Esophagus squamous epithelium (tissue), 4 donors: ENCODE results near the gene TMA7.

Experiments
- POLR2A ChIP-seq, 4 donors: fragments of 450-650 bp; IDR thresholded peaks; one replicate each; pipeline ENCODE4 v1.6.1; 2017; ENCODE audit warnings: antibody characterized with exemption in 4 of 4, mild to moderate bottlenecking in 4 of 4, moderate library complexity in 3 of 4
- TF ChIP-seq, protein P1 (sequence below), 6 experiments: fragments of 450-650 bp in 4 of 6; fragments of 200-600 bp in 2 of 6; sonication (generic) in 2 of 6; IDR thresholded peaks; one replicate each; pipeline ENCODE4 v1.5.1; 2016 to 2019; ENCODE audit warnings: antibody characterized with exemption in 6 of 6, mild to moderate bottlenecking in 4 of 6, moderate library complexity in 4 of 6

DNA sequence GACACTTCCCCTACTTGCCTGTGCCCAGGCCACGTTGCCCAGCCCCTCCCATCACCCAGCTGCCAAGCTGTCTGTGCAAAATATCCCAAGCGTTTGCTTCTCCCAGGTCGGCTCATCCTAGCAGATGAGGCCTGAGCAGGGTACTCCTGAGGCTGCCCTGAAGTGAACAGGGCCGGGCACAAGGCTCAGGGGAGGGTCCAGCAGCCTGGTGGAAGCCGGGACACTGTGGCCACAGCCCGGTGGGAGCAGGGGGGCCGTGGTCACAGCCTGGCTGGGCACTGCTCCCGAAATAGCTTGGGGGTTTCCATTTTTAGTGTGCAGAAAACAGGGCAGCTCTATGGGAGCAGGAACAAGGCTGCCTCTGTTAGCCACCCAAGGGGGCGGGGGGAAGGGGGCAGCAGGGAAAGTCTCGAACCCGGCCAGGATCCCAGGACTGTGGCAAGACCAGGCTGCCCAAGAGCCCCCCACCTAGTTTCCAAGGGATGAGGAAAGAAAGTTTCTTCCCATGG is 13.6 kb upstream of the TMA7 start:
- TF ChIP-seq, protein P1, sequence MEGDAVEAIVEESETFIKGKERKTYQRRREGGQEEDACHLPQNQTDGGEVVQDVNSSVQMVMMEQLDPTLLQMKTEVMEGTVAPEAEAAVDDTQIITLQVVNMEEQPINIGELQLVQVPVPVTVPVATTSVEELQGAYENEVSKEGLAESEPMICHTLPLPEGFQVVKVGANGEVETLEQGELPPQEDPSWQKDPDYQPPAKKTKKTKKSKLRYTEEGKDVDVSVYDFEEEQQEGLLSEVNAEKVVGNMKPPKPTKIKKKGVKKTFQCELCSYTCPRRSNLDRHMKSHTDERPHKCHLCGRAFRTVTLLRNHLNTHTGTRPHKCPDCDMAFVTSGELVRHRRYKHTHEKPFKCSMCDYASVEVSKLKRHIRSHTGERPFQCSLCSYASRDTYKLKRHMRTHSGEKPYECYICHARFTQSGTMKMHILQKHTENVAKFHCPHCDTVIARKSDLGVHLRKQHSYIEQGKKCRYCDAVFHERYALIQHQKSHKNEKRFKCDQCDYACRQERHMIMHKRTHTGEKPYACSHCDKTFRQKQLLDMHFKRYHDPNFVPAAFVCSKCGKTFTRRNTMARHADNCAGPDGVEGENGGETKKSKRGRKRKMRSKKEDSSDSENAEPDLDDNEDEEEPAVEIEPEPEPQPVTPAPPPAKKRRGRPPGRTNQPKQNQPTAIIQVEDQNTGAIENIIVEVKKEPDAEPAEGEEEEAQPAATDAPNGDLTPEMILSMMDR (IDR thresholded peaks at IDR 0.05) = no peak
- no peak for TF ChIP-seq POLR2A (IDR thresholded peaks at IDR 0.05)
